Esophagus squamous epithelium (tissue), 5 donors: ENCODE data around the gene WSB1. TPM values are rescaled to one million over a fixed set of nuclear protein-coding genes. Genes with fewer than 3 reads are reported as not detected.

Experiments used
- DNase-seq: peaks from one replicate; lab custom pipeline; 2025; lab: John Stamatoyannopoulos, UW
- H3K27ac ChIP-seq, 4 donors: fragments of 200-600 bp; sonication (generic); one replicate each; pipeline ENCODE4 v1.5.1; 2016 to 2019; ENCODE audit warnings: mild to moderate bottlenecking in 1 of 4
- H3K27me3 ChIP-seq, 4 donors: fragments of 200-600 bp; sonication (generic); 1 replicate in 3 of 4; 2 replicates in 1 of 4; pipeline versions ENCODE4 v1.5.1 to v1.6.0; 2017 to 2021; ENCODE audit warnings: antibody characterized with exemption in 1 of 4
- H3K36me3 ChIP-seq, 3 donors: fragments of 200-600 bp; sonication (generic); one replicate each; pipeline ENCODE4 v1.5.1; 2016 to 2019
- H3K4me1 ChIP-seq, 3 donors: fragments of 200-600 bp; sonication (generic); one replicate each; pipeline ENCODE4 v1.5.1; 2017 to 2019
- H3K4me3 ChIP-seq, 4 donors: fragments of 200-600 bp; sonication (generic); 1 replicate in 3 of 4; 2 replicates in 1 of 4; pipeline ENCODE4 v1.5.1; 2016 to 2019; ENCODE audit warnings: mild to moderate bottlenecking in 2 of 4, moderate library complexity in 1 of 4
- H3K9me3 ChIP-seq, 3 donors: fragments of 200-600 bp; sonication (generic); one replicate each; pipeline ENCODE4 v1.5.1; 2016 to 2019
- CTCF ChIP-seq, 6 experiments: fragments of 450-650 bp in 4 of 6; fragments of 200-600 bp in 2 of 6; sonication (generic) in 2 of 6; IDR thresholded peaks; one replicate each; pipeline ENCODE4 v1.5.1; 2016 to 2019; ENCODE audit warnings: antibody characterized with exemption in 6 of 6, mild to moderate bottlenecking in 4 of 6, moderate library complexity in 4 of 6
- POLR2A ChIP-seq, 4 donors: fragments of 450-650 bp; IDR thresholded peaks; one replicate each; pipeline ENCODE4 v1.6.1; 2017; ENCODE audit warnings: antibody characterized with exemption in 4 of 4, mild to moderate bottlenecking in 4 of 4, moderate library complexity in 3 of 4
- WGBS, 2 donors: methylation state at CpG; one replicate each; pipeline ENCODE4 v1.1.5; 2018; 5-methylcytosine and 5-hydroxymethylcytosine counted together
- intact Hi-C: fragments of 100-400 bp; cut with DNase I; formaldehyde crosslinking; loops from one replicate; pipeline ENCODE4 v1.15.0; 2022
- total RNA-seq, 4 donors: library from RNA; depleted of rRNA; stranded (reverse); fragments of >200 nt; gene quantifications; one replicate each; pipeline ENCODE4 v1.1.0, GENCODE V29; 2016
- donor health status: DM: yes; HTN: yes; CAD: no.

Gene WSB1
- total RNA-seq, 4 donors from 2014 or later: 27.9 to 112 (median 62.8) TPM

- DNase-seq: no peak
- TF ChIP-seq POLR2A (IDR thresholded peaks at IDR 0.05): no peak
- no peak for TF ChIP-seq CTCF (IDR thresholded peaks at IDR 0.05)
- Histone ChIP-seq H3K27me3 (no peaks in the 10 kb centered on the region), H3K27ac (peak overlapping the region; percentile 50 to 79 (median 62)), H3K4me3 (no peak overlapping the region), H3K9me3 (no peaks in the 10 kb centered on the region), H3K36me3 (no peaks in the 10 kb centered on the region), H3K4me1 (peaks cover 0 to 24% (median 15%) of the 10 kb centered on the region in 3 donors)
- intact Hi-C loops: no loop called here
- 37 to 46% methylated on average over 4 of the region's 4 CpGs for WGBS, 2 donors
Observed at GRCh38 chr17:27257031-27257357, 36.9 kb upstream of the WSB1 start.

- Histone ChIP-seq H3K4me3 (no peak overlapping the region), H3K36me3 (no peaks in the 10 kb centered on the region), H3K27me3 (no peaks in the 10 kb centered on the region), H3K9me3 (no peaks in the 10 kb centered on the region), H3K4me1 (peaks cover 0 to 29% (median 15%) of the 10 kb centered on the region in 3 donors), H3K27ac (no peak overlapping the region)
- no peak for TF ChIP-seq POLR2A (IDR thresholded peaks at IDR 0.05)
- TF ChIP-seq CTCF (IDR thresholded peaks at IDR 0.05): no peak
- WGBS, 2 donors: 80 to 88% methylated on average over 1 to 3 of the region's 4 CpGs
- intact Hi-C loops: no loop called here
- DNase-seq: no peak
Observed at GRCh38 chr17:27259356-27259755, 34.6 kb upstream of the WSB1 start.

- intact Hi-C loops: no loop called here
- Histone ChIP-seq H3K4me3 (no peak overlapping the region), H3K36me3 (no peaks in the 10 kb centered on the region), H3K27me3 (no peaks in the 10 kb centered on the region), H3K9me3 (no peaks in the 10 kb centered on the region), H3K4me1 (peaks cover 0 to 5% (median 0%) of the 10 kb centered on the region in 3 donors), H3K27ac (peak overlapping the region in 1 of 4 donors; percentile 28)
- no peak for TF ChIP-seq POLR2A (IDR thresholded peaks at IDR 0.05)
- no peak for TF ChIP-seq CTCF (IDR thresholded peaks at IDR 0.05)
- 57 to 83% methylated on average over 5 of the region's 5 CpGs for WGBS, 2 donors
- DNase-seq: no peak
Observed at GRCh38 chr17:27263386-27263785, 30.5 kb upstream of the WSB1 start.

- DNase-seq: no peak
- Histone ChIP-seq H3K4me1 (peaks cover 0 to 5% (median 0%) of the 10 kb centered on the region in 3 donors), H3K27ac (no peak overlapping the region)
Observed at GRCh38 chr17:27264068-27264812, 29.7 kb upstream of the WSB1 start.

More at GRCh38 chr17:27264068-27264812, 29.7 kb upstream of the WSB1 start:
- intact Hi-C loops: no loop called here
- Histone ChIP-seq H3K4me3 (no peak overlapping the region), H3K9me3 (no peaks in the 10 kb centered on the region), H3K36me3 (no peaks in the 10 kb centered on the region), H3K27me3 (no peaks in the 10 kb centered on the region)
- TF ChIP-seq POLR2A (IDR thresholded peaks at IDR 0.05) (no peak), CTCF (IDR thresholded peaks at IDR 0.05) (no peak)
- 81 to 91% methylated on average over 8 to 11 of the region's 11 CpGs for WGBS, 2 donors
